HepG2 (cell line): ENCODE data around the gene HLF. TPM values are rescaled to one million over a fixed set of nuclear protein-coding genes. Genes with fewer than 3 reads are reported as not detected.

Experiments
- MIER3 ChIP-seq: IDR thresholded peaks from 2 replicates; pipeline ENCODE4 v1.6.1; 2016; ENCODE audit warnings: missing compliant biosample characterization, borderline replicate concordance
- MXI1 ChIP-seq: IDR thresholded peaks from 3 replicates; pipeline ENCODE4 v1.6.1; 2012; ENCODE audit warnings: low read depth, low read length, inconsistent platforms, borderline replicate concordance
- NCOA2 ChIP-seq: sonication (generic); formaldehyde crosslinking; IDR thresholded peaks from 2 replicates; pipeline ENCODE4 v1.8.0; 2022; ENCODE audit warnings: inconsistent platforms
- SETDB1 ChIP-seq: sonication (generic); formaldehyde crosslinking; IDR thresholded peaks from 2 replicates; pipeline ENCODE4 v1.5.1; 2020; ENCODE audit warnings: missing genetic modification reagents, mild to moderate bottlenecking, borderline replicate concordance
- ZC3H13 ChIP-seq: sonication (generic); formaldehyde crosslinking; IDR thresholded peaks from 2 replicates; pipeline ENCODE4 v1.8.1; 2023; ENCODE audit warnings: mild to moderate bottlenecking, missing genetic modification reagents, moderate library complexity
- ZNF337 ChIP-seq: sonication (generic); formaldehyde crosslinking; IDR thresholded peaks from 2 replicates; pipeline ENCODE4 v1.5.1; 2020; ENCODE audit warnings: missing genetic modification reagents, low read depth, mild to moderate bottlenecking, borderline replicate concordance
- ZNF816 ChIP-seq: sonication (generic); formaldehyde crosslinking; IDR thresholded peaks from 2 replicates; pipeline ENCODE4 v1.8.0; 2022; ENCODE audit warnings: missing genetic modification reagents, mild to moderate bottlenecking, borderline replicate concordance
- polyA plus RNA-seq, 8 experiments: library from polyadenylated mRNA; depleted of rRNA in 3 of 8; stranded (reverse) in 7 of 8; unstranded in 1 of 8; fragments of >200 nt; fragmentation: Illumina TruSeq in 4 of 8; extraction: Trizol in 4 of 8; gene quantifications; 2 replicates each; pipeline versions ENCODE4 v1.2.1 to v1.2.3, GENCODE V29; 2011 to 2016; ENCODE audit warnings: low read depth in 4 of 8, missing spikeins in 1 of 8, mixed read lengths in 1 of 8; ENCODE audit not compliant: insufficient read depth in 1 of 8
- total RNA-seq, 5 experiments: library from RNA; depleted of rRNA; stranded (reverse); fragments of >200 nt; fragmentation: Illumina TruSeq; extraction: Trizol; gene quantifications; 2 replicates each; pipeline ENCODE4 v1.2.3, GENCODE V29; 2016; ENCODE audit warnings: low read depth in 1 of 5
- TF ChIP-seq, protein P1 (sequence below): sonication (generic); formaldehyde crosslinking; IDR thresholded peaks from 2 replicates; pipeline ENCODE4 v1.4.0; 2020; ENCODE audit warnings: missing genetic modification reagents, mild to moderate bottlenecking, borderline replicate concordance
- TF ChIP-seq, protein P2 (sequence below): sonication (generic); formaldehyde crosslinking; IDR thresholded peaks from 2 replicates; pipeline ENCODE4 v1.8.0; 2022; ENCODE audit warnings: mild to moderate bottlenecking, missing genetic modification reagents; ENCODE audit not compliant: insufficient replicate concordance
- TF ChIP-seq, protein P3 (sequence below): sonication (generic); formaldehyde crosslinking; IDR thresholded peaks from 2 replicates; pipeline ENCODE4 v1.9.0; 2022; ENCODE audit warnings: low read depth, missing genetic modification reagents
- TF ChIP-seq, protein P4 (sequence below): sonication (generic); formaldehyde crosslinking; IDR thresholded peaks from 2 replicates; pipeline ENCODE4 v1.5.0; 2020; ENCODE audit warnings: mild to moderate bottlenecking, missing genetic modification reagents
- TF ChIP-seq, protein P5 (sequence below): IDR thresholded peaks from 2 replicates; pipeline ENCODE4 v1.6.1; 2016; ENCODE audit warnings: low read depth, missing genetic modification reagents, missing compliant biosample characterization

HLF gene
- total and polyA plus RNA-seq, 2 of the 13 experiments (the other 11 are each of a cell fraction or from before 2014, with no cell fraction given) = 202 to 346 TPM

DNA sequence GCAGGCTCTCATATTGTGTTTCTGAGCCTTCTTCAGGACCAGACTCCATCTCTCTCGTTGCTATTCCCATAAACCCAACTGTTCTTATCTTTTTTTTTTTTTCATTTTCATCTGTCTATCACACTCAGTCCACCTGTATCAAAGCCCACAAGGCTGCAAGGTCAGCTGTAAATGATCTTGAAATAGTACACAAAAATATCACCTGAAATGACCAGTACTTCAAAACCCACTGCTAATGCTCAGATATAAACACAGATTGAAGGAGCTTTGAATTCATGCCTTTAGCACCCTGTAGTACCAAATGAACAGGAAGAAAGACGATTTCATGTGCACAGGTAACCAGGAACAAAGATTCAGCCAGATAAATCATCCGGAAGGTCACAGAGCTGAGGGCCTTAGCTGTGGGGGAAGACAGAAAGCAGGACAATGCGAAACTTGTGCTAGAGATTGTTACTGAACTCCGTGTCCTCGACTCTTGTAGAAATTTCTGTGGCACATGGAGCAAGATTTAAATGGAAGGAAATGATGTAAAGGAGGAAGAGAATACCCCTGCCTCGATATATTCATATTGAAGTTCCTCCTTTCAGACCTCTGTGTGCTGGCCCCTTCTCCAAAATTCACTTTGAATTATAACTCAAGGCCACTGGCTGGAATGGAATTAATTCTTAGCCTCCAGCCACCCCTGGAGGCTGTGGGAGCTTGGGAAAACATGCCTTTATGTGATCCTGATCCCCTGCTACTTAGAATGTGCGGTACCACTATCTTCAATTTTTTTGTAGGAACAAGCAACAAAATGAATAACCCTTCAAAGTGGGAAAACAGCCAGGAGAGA lies 4.1 kb downstream of the HLF start (continued):
- TF ChIP-seq, protein P1, sequence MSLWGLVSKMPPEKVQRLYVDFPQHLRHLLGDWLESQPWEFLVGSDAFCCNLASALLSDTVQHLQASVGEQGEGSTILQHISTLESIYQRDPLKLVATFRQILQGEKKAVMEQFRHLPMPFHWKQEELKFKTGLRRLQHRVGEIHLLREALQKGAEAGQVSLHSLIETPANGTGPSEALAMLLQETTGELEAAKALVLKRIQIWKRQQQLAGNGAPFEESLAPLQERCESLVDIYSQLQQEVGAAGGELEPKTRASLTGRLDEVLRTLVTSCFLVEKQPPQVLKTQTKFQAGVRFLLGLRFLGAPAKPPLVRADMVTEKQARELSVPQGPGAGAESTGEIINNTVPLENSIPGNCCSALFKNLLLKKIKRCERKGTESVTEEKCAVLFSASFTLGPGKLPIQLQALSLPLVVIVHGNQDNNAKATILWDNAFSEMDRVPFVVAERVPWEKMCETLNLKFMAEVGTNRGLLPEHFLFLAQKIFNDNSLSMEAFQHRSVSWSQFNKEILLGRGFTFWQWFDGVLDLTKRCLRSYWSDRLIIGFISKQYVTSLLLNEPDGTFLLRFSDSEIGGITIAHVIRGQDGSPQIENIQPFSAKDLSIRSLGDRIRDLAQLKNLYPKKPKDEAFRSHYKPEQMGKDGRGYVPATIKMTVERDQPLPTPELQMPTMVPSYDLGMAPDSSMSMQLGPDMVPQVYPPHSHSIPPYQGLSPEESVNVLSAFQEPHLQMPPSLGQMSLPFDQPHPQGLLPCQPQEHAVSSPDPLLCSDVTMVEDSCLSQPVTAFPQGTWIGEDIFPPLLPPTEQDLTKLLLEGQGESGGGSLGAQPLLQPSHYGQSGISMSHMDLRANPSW (CRISPR knock-in tag) = no peak
- TF ChIP-seq MIER3 (CRISPR knock-in tag) = no peak
- TF ChIP-seq ZNF337 (CRISPR knock-in tag) = no peak
- TF ChIP-seq MXI1 = no peak
- TF ChIP-seq, protein P2, sequence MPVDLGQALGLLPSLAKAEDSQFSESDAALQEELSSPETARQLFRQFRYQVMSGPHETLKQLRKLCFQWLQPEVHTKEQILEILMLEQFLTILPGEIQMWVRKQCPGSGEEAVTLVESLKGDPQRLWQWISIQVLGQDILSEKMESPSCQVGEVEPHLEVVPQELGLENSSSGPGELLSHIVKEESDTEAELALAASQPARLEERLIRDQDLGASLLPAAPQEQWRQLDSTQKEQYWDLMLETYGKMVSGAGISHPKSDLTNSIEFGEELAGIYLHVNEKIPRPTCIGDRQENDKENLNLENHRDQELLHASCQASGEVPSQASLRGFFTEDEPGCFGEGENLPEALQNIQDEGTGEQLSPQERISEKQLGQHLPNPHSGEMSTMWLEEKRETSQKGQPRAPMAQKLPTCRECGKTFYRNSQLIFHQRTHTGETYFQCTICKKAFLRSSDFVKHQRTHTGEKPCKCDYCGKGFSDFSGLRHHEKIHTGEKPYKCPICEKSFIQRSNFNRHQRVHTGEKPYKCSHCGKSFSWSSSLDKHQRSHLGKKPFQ (CRISPR knock-in tag) = no peak
- TF ChIP-seq, protein P3, sequence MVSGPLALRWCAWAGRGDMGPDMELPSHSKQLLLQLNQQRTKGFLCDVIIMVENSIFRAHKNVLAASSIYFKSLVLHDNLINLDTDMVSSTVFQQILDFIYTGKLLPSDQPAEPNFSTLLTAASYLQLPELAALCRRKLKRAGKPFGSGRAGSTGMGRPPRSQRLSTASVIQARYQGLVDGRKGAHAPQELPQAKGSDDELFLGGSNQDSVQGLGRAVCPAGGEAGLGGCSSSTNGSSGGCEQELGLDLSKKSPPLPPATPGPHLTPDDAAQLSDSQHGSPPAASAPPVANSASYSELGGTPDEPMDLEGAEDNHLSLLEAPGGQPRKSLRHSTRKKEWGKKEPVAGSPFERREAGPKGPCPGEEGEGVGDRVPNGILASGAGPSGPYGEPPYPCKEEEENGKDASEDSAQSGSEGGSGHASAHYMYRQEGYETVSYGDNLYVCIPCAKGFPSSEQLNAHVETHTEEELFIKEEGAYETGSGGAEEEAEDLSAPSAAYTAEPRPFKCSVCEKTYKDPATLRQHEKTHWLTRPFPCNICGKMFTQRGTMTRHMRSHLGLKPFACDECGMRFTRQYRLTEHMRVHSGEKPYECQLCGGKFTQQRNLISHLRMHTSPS (CRISPR knock-in tag) = no peak
- TF ChIP-seq SETDB1 (CRISPR knock-in tag) = no peak
- no peak for TF ChIP-seq NCOA2 (CRISPR knock-in tag)
- TF ChIP-seq, protein P4, sequence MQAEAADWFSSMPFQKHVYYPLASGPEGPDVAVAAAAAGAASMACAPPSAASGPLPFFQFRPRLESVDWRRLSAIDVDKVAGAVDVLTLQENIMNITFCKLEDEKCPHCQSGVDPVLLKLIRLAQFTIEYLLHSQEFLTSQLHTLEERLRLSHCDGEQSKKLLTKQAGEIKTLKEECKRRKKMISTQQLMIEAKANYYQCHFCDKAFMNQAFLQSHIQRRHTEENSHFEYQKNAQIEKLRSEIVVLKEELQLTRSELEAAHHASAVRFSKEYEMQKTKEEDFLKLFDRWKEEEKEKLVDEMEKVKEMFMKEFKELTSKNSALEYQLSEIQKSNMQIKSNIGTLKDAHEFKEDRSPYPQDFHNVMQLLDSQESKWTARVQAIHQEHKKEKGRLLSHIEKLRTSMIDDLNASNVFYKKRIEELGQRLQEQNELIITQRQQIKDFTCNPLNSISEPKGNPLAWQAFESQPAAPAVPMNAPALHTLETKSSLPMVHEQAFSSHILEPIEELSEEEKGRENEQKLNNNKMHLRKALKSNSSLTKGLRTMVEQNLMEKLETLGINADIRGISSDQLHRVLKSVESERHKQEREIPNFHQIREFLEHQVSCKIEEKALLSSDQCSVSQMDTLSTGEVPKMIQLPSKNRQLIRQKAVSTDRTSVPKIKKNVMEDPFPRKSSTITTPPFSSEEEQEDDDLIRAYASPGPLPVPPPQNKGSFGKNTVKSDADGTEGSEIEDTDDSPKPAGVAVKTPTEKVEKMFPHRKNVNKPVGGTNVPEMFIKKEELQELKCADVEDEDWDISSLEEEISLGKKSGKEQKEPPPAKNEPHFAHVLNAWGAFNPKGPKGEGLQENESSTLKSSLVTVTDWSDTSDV (CRISPR knock-in tag) = no peak
- peak; percentile 70; the same call in 1 of the 2 replicates for TF ChIP-seq ZC3H13
- TF ChIP-seq, protein P5, sequence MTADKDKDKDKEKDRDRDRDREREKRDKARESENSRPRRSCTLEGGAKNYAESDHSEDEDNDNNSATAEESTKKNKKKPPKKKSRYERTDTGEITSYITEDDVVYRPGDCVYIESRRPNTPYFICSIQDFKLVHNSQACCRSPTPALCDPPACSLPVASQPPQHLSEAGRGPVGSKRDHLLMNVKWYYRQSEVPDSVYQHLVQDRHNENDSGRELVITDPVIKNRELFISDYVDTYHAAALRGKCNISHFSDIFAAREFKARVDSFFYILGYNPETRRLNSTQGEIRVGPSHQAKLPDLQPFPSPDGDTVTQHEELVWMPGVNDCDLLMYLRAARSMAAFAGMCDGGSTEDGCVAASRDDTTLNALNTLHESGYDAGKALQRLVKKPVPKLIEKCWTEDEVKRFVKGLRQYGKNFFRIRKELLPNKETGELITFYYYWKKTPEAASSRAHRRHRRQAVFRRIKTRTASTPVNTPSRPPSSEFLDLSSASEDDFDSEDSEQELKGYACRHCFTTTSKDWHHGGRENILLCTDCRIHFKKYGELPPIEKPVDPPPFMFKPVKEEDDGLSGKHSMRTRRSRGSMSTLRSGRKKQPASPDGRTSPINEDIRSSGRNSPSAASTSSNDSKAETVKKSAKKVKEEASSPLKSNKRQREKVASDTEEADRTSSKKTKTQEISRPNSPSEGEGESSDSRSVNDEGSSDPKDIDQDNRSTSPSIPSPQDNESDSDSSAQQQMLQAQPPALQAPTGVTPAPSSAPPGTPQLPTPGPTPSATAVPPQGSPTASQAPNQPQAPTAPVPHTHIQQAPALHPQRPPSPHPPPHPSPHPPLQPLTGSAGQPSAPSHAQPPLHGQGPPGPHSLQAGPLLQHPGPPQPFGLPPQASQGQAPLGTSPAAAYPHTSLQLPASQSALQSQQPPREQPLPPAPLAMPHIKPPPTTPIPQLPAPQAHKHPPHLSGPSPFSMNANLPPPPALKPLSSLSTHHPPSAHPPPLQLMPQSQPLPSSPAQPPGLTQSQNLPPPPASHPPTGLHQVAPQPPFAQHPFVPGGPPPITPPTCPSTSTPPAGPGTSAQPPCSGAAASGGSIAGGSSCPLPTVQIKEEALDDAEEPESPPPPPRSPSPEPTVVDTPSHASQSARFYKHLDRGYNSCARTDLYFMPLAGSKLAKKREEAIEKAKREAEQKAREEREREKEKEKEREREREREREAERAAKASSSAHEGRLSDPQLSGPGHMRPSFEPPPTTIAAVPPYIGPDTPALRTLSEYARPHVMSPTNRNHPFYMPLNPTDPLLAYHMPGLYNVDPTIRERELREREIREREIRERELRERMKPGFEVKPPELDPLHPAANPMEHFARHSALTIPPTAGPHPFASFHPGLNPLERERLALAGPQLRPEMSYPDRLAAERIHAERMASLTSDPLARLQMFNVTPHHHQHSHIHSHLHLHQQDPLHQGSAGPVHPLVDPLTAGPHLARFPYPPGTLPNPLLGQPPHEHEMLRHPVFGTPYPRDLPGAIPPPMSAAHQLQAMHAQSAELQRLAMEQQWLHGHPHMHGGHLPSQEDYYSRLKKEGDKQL (CRISPR knock-in tag) = no peak
- TF ChIP-seq ZNF816 (CRISPR knock-in tag) = no peak
